Measurements from ENCODE around the gene ALDH1L2.

DNA sequence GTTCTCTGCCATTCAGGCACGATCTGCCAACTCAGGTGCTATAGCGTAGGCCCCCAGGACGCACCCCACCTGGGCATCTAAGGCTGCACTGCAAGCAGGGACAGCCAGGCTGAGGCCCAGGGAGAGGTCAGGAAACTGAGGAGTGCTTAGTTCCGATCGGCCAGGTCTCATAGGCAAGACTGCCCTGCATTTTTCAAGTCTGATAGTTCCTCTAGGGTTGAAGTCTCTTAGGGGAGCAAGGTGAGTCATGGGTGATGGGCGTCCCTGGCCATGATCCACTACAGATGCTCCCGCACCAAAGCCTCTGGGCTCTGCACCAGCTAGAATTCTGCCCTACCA is 84.9 kb downstream of the ALDH1L2 start:
- TF ChIP-seq, protein P1, sequence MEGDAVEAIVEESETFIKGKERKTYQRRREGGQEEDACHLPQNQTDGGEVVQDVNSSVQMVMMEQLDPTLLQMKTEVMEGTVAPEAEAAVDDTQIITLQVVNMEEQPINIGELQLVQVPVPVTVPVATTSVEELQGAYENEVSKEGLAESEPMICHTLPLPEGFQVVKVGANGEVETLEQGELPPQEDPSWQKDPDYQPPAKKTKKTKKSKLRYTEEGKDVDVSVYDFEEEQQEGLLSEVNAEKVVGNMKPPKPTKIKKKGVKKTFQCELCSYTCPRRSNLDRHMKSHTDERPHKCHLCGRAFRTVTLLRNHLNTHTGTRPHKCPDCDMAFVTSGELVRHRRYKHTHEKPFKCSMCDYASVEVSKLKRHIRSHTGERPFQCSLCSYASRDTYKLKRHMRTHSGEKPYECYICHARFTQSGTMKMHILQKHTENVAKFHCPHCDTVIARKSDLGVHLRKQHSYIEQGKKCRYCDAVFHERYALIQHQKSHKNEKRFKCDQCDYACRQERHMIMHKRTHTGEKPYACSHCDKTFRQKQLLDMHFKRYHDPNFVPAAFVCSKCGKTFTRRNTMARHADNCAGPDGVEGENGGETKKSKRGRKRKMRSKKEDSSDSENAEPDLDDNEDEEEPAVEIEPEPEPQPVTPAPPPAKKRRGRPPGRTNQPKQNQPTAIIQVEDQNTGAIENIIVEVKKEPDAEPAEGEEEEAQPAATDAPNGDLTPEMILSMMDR (tag by site-specific recombination; IDR thresholded peaks at IDR 0.05): no peak
- no peak for TF ChIP-seq TCF7L2 (IDR thresholded peaks at IDR 0.05; ENCODE audit: borderline replicate concordance, low read depth, low read length)

All from HEK293 (cell line).